Central memory CD8-positive, alpha-beta T cell (primary cell): ENCODE measurements around the gene RAMP3.
"Not testable (repeated sequence)": the region's sequence is repeated elsewhere in the genome, so short reads cannot be mapped to it uniquely, and the experiment has no call there.

Experiments used
- ATAC-seq: fragments of 150-1000 bp; cut with Tn5 transposase; replicated peaks from 2 replicates; pipeline ENCODE4 v1.10.0; 2022; ENCODE audit warnings: mild to moderate bottlenecking, moderate FRiP score, moderate number of reproducible peaks; ENCODE audit not compliant: poor library complexity, severe bottlenecking; ENCODE audit errors: extremely low read depth
- DNase-seq, 2 donors: peaks; one replicate each; pipeline ENCODE4 v3.0.0; 2021; ENCODE audit warnings: low spot score in 2 of 2
- H3K27ac Mint-ChIP-seq: one replicate; pipeline ENCODE4 v1.8.0; 2022; ENCODE audit warnings: low read depth, mild to moderate bottlenecking, moderate library complexity, mixed read lengths
- H3K27me3 Mint-ChIP-seq: one replicate; pipeline ENCODE4 v1.8.0; 2022; ENCODE audit warnings: mixed read lengths
- H3K36me3 Mint-ChIP-seq: one replicate; pipeline ENCODE4 v1.8.0; 2022; ENCODE audit warnings: mild to moderate bottlenecking, moderate library complexity, mixed read lengths; ENCODE audit not compliant: insufficient read depth
- H3K4me1 Mint-ChIP-seq: one replicate; pipeline ENCODE4 v1.8.0; 2022; ENCODE audit warnings: mixed read lengths
- H3K4me3 Mint-ChIP-seq: one replicate; pipeline ENCODE4 v1.8.0; 2022; ENCODE audit warnings: mild to moderate bottlenecking, moderate library complexity, mixed read lengths
- H3K9me3 Mint-ChIP-seq: one replicate; pipeline ENCODE4 v1.8.0; 2022; ENCODE audit warnings: mixed read lengths

Gene RAMP3

DNA sequence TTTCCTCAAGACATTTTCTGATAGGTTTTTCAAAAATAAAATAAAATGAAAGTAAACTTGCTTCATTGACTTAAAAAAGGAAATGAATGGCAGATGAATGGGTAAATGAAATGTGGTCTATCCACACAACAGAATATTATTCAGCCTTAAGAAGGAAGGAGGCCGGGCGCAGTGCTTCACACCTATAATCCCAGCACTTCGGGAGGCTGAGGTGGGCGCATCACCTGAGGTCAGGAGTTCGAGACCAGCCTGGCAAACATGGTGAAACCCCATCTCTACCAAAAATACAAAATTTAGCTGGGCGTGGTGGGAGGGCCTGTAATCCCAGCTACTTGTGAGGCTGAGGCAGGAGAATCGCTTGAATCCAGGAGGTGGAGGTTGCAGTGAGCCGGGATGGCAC, 3.7 kb upstream of the RAMP3 start:
- H3K27me3 Mint-ChIP-seq = peaks cover 34% of the 10 kb centered on the region
- not testable (repeated sequence) for H3K9me3 Mint-ChIP-seq

GRCh38 chr7:45155357-45155900, 2.2 kb upstream of the RAMP3 start:
- H3K27ac Mint-ChIP-seq = no peak overlapping the region
- DNase-seq (no peak), ATAC-seq (no peak)
- no peaks in the 10 kb centered on the region for H3K36me3 Mint-ChIP-seq
- no peaks in the 10 kb centered on the region for H3K4me1 Mint-ChIP-seq
- H3K9me3 Mint-ChIP-seq = no peaks in the 10 kb centered on the region
- peaks cover 41% of the 10 kb centered on the region for H3K27me3 Mint-ChIP-seq
- no peak overlapping the region for H3K4me3 Mint-ChIP-seq

More for the DNA sequence above, 3.7 kb upstream of the RAMP3 start:
- not testable (repeated sequence) for ATAC-seq, DNase-seq, H3K27ac Mint-ChIP-seq, H3K36me3 Mint-ChIP-seq, H3K4me3 Mint-ChIP-seq, H3K4me1 Mint-ChIP-seq

DNA sequence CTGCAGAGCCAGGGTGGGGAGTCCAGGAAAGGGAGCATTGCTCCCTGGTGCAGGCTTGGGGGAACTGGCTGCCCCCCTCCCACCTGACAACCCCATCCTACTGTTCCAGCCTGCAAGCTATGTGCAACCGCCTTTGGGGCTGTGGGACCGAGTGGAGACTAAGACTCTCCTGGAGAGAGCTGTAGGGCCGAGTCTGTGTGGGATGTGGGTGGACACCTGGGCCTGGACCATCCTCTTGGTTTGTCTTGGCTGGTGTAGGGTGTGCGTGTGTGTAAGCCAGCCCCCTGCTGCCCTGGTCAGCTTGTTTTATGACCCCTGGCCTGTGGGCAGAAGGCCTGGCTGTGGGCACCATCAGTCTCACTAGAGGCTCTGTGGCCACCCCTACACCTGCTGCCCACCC, 1.6 kb upstream of the RAMP3 start:
- H3K4me1 Mint-ChIP-seq = no peaks in the 10 kb centered on the region
- no peak overlapping the region for H3K4me3 Mint-ChIP-seq
- H3K27ac Mint-ChIP-seq = no peak overlapping the region
- no peak for ATAC-seq
- no peaks in the 10 kb centered on the region for H3K36me3 Mint-ChIP-seq
- no peaks in the 10 kb centered on the region for H3K9me3 Mint-ChIP-seq
- DNase-seq = no peak
- peaks cover 36% of the 10 kb centered on the region for H3K27me3 Mint-ChIP-seq

- Mint-ChIP-seq H3K27me3 (peaks cover 29% of the 10 kb centered on the region), H3K4me1 (no peaks in the 10 kb centered on the region), H3K4me3 (no peak overlapping the region), H3K36me3 (no peaks in the 10 kb centered on the region), H3K27ac (no peak overlapping the region), H3K9me3 (no peaks in the 10 kb centered on the region)
- DNase-seq = no peak
- no peak for ATAC-seq
Measured at GRCh38 chr7:45156516-45157272, 897 bp upstream of the RAMP3 start.

DNA sequence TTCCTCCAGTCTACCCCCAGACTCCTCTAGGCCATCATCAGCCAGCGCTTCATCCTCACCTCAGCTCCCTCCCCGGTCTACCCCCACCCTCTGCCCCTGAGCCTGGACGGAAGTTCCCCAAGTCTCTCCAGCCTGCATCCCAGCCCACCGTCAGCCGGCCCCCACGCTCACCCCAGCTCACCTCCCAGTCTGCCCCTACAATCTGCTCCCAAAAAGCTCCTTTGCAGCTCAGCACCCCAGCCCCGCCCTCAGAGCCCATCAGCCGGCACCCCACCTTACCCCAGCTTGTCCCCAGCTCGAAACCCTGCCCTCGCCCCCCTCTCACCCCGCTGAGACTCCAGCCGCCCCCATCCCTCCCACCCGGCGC, 322 bp upstream of the RAMP3 start:
- ATAC-seq (no peak), DNase-seq (no peak)
- Mint-ChIP-seq H3K4me1 (no peaks in the 10 kb centered on the region), H3K9me3 (no peaks in the 10 kb centered on the region), H3K27me3 (peaks cover 29% of the 10 kb centered on the region), H3K36me3 (no peaks in the 10 kb centered on the region), H3K4me3 (no peak overlapping the region), H3K27ac (no peak overlapping the region)

DNA sequence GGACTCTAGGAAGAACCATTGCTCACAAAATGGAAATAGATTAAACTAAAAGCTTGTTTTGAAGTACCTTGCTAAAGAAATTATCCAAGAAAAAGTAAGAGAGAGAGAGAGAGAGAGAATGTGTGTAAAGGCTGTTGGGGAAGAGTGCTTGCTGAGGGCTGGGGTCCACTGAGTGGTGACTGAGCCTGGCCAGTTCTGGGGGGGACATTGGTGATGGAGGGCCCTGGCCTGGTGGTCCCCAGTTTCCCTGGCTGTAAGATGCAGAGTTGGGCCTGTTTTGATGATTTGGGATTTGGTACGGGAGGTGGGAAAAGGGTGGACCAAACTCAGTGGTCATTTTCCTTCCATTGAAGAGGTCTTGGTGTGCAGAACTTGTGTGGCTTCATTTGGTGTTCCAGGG, 880 bp downstream of the RAMP3 start:
- Mint-ChIP-seq H3K36me3 (no peaks in the 10 kb centered on the region), H3K4me1 (no peaks in the 10 kb centered on the region), H3K27me3 (peaks cover 29% of the 10 kb centered on the region), H3K27ac (no peak overlapping the region), H3K9me3 (no peaks in the 10 kb centered on the region), H3K4me3 (no peak overlapping the region)
- no peak for ATAC-seq
- DNase-seq = no peak

DNA sequence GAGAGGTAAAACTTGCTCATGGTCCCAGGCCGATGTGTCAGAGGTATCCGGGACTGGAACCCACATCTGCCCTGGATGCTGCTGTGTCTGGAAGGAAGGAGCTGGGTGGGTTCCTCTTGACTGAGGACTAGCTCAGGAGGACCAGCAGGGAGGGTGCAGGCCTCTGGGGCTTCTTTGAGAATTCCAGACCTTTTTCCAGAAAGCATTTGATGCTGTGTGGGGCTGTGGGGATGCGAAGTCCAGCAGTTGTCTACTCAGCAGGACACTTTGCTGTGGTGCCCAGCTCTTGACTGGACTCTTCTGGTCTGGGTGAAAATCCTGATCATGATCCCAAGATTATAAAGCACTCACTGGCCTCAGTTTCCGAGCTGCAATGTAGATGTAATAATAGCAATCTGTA, 1.7 kb downstream of the RAMP3 start:
- H3K4me1 Mint-ChIP-seq = no peaks in the 10 kb centered on the region
- peaks cover 29% of the 10 kb centered on the region for H3K27me3 Mint-ChIP-seq
- no peak overlapping the region for H3K4me3 Mint-ChIP-seq
- no peaks in the 10 kb centered on the region for H3K9me3 Mint-ChIP-seq
- H3K36me3 Mint-ChIP-seq = no peaks in the 10 kb centered on the region
- H3K27ac Mint-ChIP-seq = no peak overlapping the region
- ATAC-seq (no peak), DNase-seq (no peak)

GRCh38 chr7:45160417-45160881, 2.9 kb downstream of the RAMP3 start:
- no peaks in the 10 kb centered on the region for H3K9me3 Mint-ChIP-seq
- H3K27me3 Mint-ChIP-seq = peaks cover 29% of the 10 kb centered on the region
- H3K27ac Mint-ChIP-seq = no peak overlapping the region
- no peak overlapping the region for H3K4me3 Mint-ChIP-seq
- no peak for DNase-seq
- ATAC-seq = no peak
- H3K4me1 Mint-ChIP-seq = no peaks in the 10 kb centered on the region
- no peaks in the 10 kb centered on the region for H3K36me3 Mint-ChIP-seq

DNA sequence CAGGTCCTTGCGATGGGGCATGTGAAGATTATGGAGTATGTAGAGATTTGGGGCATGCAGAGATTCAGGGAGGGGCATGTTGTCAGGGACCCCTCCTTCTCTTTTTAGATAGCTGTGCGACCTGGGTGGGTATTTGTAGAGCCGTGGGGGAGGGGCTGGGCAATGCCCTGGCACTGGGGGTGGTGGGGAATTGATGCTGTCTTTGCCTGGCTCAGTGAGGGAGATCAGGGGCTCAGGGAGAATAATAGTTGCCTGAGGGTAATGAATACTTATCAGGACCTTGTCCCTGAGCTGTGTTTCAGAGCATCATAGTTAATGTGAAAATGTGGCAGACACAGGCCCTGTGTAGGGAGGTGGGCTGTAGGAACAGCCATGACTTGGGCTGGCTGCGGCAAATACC, 3.5 kb downstream of the RAMP3 start:
- no peaks in the 10 kb centered on the region for H3K9me3 Mint-ChIP-seq
- DNase-seq = no peak
- H3K27ac Mint-ChIP-seq = peak overlapping the region; percentile 18
- H3K4me1 Mint-ChIP-seq = no peaks in the 10 kb centered on the region
- H3K4me3 Mint-ChIP-seq = no peak overlapping the region
- no peaks in the 10 kb centered on the region for H3K36me3 Mint-ChIP-seq
- no peak for ATAC-seq
- H3K27me3 Mint-ChIP-seq = peaks cover 29% of the 10 kb centered on the region

DNA sequence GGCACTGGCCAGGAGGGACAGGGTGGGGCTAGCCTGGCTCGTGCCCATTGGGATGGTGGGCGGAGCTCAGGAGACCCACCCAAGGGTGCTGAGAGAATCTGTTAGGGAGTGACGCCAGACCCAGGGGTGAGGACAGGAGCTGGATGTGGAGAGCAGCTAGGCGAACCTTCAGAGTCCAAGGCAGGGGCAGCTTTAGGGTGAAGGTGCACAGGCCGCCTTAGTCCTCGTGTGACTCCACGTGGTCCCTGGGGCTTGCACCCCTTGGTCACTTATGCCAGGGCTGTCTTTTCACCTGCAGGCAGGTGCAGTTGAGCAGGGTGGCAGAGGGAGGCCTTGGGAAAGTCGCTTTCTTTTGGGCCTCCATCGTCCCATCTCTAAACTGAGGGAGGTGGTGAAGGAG, 4.3 kb downstream of the RAMP3 start:
- no peaks in the 10 kb centered on the region for H3K36me3 Mint-ChIP-seq
- H3K27ac Mint-ChIP-seq = no peak overlapping the region
- no peak overlapping the region for H3K4me3 Mint-ChIP-seq
- H3K4me1 Mint-ChIP-seq = no peaks in the 10 kb centered on the region
- no peak for ATAC-seq
- no peak for DNase-seq
- H3K27me3 Mint-ChIP-seq = peaks cover 24% of the 10 kb centered on the region
- no peaks in the 10 kb centered on the region for H3K9me3 Mint-ChIP-seq

DNA sequence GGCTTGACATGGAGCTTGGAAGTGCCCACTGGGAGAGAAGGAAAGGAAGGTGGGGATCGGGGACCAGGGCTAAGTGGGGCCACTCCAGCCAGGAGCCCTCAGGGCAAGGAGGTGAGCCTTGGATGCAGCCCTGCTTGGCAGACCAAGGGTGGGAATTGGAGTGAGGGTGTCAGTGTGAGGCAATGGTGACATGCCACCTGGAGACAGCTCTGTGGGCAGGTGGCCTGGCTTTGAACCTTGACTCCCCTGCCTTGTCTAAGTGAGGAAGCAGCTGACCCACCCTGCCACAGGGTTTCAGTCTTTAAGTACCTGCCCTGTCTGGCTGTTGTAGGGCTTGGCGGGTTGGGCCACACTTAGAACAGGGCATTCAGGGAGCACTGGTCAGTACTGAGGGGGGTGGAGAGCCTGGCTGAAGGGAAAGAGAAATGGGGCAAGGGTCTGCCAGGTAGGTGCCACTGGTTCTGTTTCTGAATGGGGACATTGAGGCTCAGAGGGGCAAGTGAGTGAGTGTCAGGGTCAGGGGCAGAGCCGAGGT, 4.8 kb downstream of the RAMP3 start:
- H3K9me3 Mint-ChIP-seq = no peaks in the 10 kb centered on the region
- H3K27ac Mint-ChIP-seq = no peak overlapping the region
- no peak for DNase-seq
- no peak for ATAC-seq
- H3K4me3 Mint-ChIP-seq = no peak overlapping the region
- peaks cover 18% of the 10 kb centered on the region for H3K27me3 Mint-ChIP-seq
- H3K4me1 Mint-ChIP-seq = no peaks in the 10 kb centered on the region
- no peaks in the 10 kb centered on the region for H3K36me3 Mint-ChIP-seq

DNA sequence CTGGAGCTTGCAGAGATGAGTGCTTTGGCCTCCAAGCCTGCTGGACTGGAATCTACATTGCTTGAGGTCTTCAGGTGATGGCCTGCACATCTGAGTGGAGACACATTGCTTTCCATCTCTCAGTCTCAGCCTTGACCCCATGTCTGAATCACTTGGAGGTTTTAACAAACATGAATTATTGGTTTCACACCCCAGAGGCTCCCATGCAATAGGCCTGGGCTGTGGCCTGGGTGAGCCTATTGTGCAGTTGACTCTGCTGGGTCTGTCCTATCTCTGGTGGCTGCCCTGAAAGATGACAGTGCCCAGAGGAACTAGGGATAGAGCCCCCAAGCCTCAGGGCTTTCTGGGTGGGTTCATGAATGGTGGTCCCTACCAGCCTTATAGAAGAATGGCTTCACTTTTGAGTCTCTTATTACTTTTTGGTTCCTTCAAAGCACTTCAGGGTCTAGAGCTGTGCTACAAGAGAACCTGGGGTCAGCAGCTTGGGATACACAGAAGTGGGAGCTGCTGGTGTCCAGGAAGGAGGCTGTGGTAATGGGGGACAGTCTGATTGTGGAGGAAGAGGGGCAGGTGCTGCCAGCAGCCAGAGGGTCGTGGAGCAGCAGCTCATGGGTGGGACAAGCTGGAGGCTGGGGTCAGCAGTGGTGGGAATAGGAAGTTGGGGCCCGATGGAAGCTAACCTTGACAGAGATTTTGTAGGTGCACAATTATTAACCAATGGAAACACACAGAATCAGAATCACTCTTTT, 5.5 kb downstream of the RAMP3 start:
- no peak for DNase-seq
- Mint-ChIP-seq H3K4me3 (no peak overlapping the region), H3K36me3 (no peaks in the 10 kb centered on the region), H3K27me3 (peaks cover 15% of the 10 kb centered on the region), H3K4me1 (no peaks in the 10 kb centered on the region), H3K27ac (no peak overlapping the region), H3K9me3 (no peaks in the 10 kb centered on the region)
- no peak for ATAC-seq

DNA sequence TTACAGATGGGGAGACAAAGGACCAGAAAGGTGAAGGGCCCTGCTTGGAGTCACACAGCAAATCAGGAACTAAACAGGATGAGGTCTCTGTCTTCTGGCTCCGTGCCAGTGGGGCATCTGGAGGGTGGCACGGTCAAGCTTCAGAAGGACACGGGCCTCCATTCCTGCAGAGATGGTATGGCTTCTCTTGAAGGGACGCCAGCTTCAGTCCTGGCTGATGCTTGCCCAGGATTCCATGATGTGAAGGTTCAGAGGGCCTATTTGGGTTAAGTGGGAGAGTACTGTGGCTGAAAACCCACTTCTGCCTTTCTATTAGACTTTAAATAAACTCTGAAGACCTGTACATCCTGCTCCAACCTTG, 6.1 kb downstream of the RAMP3 start:
- H3K4me1 Mint-ChIP-seq = no peaks in the 10 kb centered on the region
- no peaks in the 10 kb centered on the region for H3K9me3 Mint-ChIP-seq
- H3K36me3 Mint-ChIP-seq = no peaks in the 10 kb centered on the region
- ATAC-seq = no peak
- H3K4me3 Mint-ChIP-seq = no peak overlapping the region
- H3K27ac Mint-ChIP-seq = no peak overlapping the region
- no peak for DNase-seq
- H3K27me3 Mint-ChIP-seq = peaks cover 9% of the 10 kb centered on the region
